HFF-Myc (cell line): ENCODE results near the gene EXOC6B.
A peak's percentile ranks its signal among the peaks of the same experiment; 100 is the strongest.
"Not testable (repeated sequence)": the region's sequence is repeated elsewhere in the genome, so short reads cannot be mapped to it uniquely, and the experiment has no call there.

Experiments
- DNase-seq: peaks from one replicate; pipeline ENCODE4 v3.0.0-alpha.2; 2011; ENCODE audit warnings: low read depth; ENCODE audit errors: extremely low read depth
- H3K4me3 ChIP-seq: replicated peaks from 2 replicates; pipeline ENCODE4 v1.5.1; 2011; ENCODE audit warnings: low read depth, mild to moderate bottlenecking, control low read depth, low read length
- TF ChIP-seq, protein P1 (sequence below): IDR thresholded peaks from 2 replicates; pipeline ENCODE4 v1.5.1; 2012; ENCODE audit warnings: mild to moderate bottlenecking, low read depth, low read length, control low read depth; ENCODE audit errors: missing control alignments

Gene EXOC6B

DNA sequence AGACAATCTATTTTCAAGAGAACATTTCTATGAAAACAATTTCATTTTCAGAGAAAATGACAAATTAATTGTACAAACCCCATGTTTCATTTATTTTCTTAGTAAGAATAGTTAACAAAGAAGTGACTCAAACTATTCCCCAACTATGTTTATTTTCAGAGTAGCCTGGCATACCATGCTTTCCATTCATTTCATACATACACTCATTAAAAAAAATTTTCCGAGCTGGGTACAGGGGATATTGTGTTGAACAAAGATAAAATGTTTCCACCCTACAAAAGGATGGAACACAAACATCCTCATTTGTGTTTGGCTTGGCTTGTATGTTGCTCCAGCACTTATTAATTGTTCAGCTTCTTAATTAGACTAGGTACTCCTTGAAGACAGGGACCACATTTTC is 331.4 kb downstream of the EXOC6B start:
- TF ChIP-seq, protein P1, sequence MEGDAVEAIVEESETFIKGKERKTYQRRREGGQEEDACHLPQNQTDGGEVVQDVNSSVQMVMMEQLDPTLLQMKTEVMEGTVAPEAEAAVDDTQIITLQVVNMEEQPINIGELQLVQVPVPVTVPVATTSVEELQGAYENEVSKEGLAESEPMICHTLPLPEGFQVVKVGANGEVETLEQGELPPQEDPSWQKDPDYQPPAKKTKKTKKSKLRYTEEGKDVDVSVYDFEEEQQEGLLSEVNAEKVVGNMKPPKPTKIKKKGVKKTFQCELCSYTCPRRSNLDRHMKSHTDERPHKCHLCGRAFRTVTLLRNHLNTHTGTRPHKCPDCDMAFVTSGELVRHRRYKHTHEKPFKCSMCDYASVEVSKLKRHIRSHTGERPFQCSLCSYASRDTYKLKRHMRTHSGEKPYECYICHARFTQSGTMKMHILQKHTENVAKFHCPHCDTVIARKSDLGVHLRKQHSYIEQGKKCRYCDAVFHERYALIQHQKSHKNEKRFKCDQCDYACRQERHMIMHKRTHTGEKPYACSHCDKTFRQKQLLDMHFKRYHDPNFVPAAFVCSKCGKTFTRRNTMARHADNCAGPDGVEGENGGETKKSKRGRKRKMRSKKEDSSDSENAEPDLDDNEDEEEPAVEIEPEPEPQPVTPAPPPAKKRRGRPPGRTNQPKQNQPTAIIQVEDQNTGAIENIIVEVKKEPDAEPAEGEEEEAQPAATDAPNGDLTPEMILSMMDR: no peak

DNA sequence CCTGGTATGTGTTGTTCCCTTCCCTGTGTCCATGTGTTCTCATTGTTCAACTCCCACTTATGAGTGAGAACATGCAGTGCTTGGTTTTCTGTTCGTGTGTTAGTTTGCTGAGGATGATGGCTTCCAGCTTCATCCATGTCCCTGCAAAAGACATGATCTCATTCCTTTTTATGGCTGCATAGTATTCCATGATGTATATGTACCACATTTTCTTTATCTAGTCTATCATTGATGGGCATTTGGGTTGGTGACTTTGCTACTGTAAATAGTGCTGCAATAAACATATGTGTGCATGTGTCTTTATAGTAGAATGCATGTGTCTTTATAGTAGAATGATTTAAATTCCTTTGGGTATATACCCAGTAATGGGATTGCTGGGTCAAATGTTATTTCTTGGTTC is 341.2 kb downstream of the EXOC6B start:
- not testable (repeated sequence) for DNase-seq, H3K4me3 ChIP-seq

More for the DNA sequence above, 331.4 kb downstream of the EXOC6B start:
- no peak for DNase-seq
- no peak overlapping the region for H3K4me3 ChIP-seq

DNA sequence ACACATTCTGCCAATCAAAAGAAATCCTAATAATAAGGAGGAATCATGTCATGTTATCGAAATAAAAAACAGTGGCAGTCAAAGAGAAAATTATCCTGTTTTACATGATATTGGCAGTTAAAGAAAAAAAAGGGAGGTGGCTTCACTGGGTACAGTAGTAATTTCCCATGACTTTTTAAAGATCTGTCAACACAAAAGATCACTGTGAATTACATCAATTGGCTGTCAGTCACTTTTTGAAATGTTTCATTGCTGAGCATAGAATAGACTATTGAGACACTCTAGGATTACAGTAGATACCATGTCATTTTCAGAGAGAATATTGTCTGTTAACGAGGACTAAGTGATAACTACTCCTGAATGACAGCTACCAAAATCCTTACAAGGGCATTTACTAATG is 342.5 kb downstream of the EXOC6B start:
- no peak for DNase-seq
- TF ChIP-seq, protein P1: no peak
- no peak overlapping the region for H3K4me3 ChIP-seq

DNA sequence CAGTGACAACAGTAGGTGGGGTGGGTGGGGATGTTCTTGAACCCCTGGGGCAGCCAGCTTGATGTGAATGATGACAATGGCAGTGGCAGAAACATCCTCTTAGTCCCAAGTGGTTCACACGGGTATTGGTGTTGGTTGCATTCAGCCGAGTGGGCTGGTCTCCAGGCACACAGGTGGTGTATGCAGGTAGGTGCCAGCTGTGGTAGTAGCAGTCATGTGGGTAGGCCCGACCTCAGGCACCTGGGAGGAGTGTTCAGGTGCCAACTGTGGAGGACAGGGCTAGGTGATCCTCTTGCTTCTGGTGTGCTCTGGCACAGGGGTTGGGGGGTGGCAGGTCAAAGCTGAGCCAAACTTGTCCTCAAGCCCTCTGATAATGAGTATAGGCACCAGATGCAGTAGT is 350.6 kb downstream of the EXOC6B start:
- DNase-seq: no peak
- H3K4me3 ChIP-seq: no peak overlapping the region
- TF ChIP-seq, protein P1: no peak

GRCh38 chr2:72457801-72458516 is 367.9 kb downstream of the EXOC6B start:
- TF ChIP-seq, protein P1: no peak
- peak; percentile 11 for DNase-seq
- H3K4me3 ChIP-seq: no peak overlapping the region

DNA sequence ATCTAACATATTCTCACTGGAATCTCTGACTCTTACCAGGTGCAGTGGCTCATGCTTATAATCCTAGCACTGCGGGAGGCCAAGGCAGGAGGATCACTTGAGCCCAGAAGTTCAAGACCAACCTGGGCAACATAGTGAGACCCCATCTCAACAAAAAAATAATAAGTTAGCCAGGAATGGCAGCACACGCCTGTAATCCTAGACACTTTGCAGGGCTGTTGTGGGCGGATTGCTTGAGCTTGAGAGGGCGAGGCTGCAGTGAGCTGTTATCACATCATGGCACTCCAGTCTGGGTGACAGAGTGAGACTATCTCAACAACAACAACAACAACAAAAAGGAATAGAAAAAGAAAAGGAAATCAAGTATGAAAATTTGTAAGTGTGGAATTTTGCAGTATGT is 371.6 kb downstream of the EXOC6B start:
- DNase-seq: no peak
- TF ChIP-seq, protein P1: no peak
- no peak overlapping the region for H3K4me3 ChIP-seq

- TF ChIP-seq, protein P1: no peak
- DNase-seq: no peak
- no peak overlapping the region for H3K4me3 ChIP-seq
Observed at GRCh38 chr2:72442270-72442669, 383.6 kb downstream of the EXOC6B start.
